IMR-90 (cell line): ENCODE data around the gene PRRC2B.

ENCODE experiments used
- POLR2A ChIP-seq: IDR thresholded peaks from 2 replicates; pipeline ENCODE4 v1.6.1; 2012; ENCODE audit warnings: mild to moderate bottlenecking, low read depth, low read length
- RCOR1 ChIP-seq: IDR thresholded peaks from 2 replicates; pipeline ENCODE4 v1.6.1; 2012; ENCODE audit warnings: mild to moderate bottlenecking, low read length, improper control_type of control experiment; ENCODE audit not compliant: insufficient replicate concordance

- TF ChIP-seq POLR2A, result no peak
- no peak for TF ChIP-seq RCOR1
These were observed 47.3 kb upstream of the PRRC2B start for GRCh38 chr9:131346559-131346958.
